ENCODE measurements around the gene CDADC1.
"Not testable (repeated sequence)": the region's sequence is repeated elsewhere in the genome, so short reads cannot be mapped to it uniquely, and the experiment has no call there.

Gene CDADC1

DNA sequence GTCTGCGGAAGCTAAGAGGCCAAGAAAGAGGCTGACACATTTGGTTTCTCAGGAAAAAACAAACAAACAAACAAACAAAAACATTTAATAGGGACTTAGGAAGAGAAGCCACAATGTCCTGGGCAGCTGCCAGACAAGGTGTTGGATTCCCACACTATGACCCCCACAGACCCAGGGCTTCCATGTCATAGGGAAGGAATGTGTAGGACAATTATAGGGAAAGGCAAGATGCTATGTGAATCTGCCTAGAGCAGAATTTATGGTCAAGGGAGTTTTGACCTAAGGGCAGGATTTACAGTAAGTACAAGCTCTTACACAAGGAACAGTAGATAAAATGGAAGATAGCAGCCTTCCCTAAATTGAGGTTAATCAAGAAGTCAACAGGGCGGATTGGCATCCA lies 9.1 kb upstream of the CDADC1 start:
- no peak for DNase-seq (ENCODE audit: low read depth)

DNA sequence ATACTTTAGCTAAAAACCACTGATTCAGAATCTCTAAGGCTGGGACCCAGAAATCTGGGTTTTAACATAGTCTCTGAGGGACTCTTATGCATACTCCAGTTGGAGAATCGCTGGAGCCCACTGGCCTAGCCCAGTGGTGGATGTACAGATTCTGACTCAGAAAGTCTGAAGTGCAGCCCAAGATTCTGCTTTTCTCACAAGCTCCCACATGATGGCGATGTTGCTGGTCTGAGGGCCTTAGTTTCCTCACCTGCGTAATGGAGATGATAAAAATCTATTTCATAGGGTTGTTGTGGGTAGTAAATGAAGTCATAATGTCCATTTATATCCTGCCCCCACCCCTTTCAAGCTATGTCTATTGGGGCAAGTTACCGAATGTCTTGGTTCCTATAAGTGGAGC lies 7.7 kb upstream of the CDADC1 start:
- DNase-seq (ENCODE audit: low read depth): no peak

GRCh38 chr13:49241296-49241695 lies 6.4 kb upstream of the CDADC1 start:
- DNase-seq (ENCODE audit: low read depth): no peak

DNA sequence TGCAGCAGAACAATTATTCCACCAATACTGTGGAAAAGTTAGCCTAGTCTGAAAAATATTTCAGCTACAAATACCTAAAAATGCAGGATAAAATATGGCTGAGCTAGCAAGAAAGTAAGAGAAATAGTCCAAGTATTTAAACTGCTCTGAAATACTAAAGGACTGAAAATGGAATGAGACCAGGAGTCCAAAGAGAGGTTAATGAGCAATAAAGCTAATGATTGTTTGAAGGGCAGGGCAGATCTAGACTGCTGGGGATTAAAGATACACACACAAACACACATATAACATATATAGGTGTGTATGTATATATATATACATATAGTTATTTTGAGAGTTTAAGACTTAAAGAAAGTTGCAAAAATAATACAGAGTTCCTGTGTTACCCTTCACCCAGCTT lies 2.6 kb upstream of the CDADC1 start:
- DNase-seq (ENCODE audit: low read depth): no peak

- DNase-seq (ENCODE audit: low read depth): no peak
Observed at GRCh38 chr13:49246850-49247642, 679 bp upstream of the CDADC1 start.

GRCh38 chr13:49248622-49249002 lies 887 bp downstream of the CDADC1 start:
- no peak for DNase-seq (ENCODE audit: low read depth)

DNA sequence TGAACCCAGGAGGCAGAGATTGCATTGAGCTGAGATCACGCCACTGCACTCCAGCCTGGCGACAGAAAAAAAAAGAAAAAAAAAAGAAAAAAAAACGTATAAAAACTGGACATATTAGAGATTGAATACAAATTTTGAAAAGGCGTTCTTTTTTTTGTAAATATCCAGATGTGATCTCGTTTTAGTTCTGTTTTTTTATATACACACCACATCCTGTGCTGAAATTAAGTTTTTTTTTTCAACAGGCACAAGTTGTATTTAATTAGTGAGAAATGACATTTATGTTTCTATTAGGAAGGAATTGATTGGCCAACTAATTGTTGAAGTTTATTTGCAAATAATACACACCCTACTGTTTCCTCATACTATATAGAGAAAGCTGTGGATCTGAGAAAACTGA lies 3.6 kb downstream of the CDADC1 start:
- DNase-seq (ENCODE audit: low read depth): no peak

DNA sequence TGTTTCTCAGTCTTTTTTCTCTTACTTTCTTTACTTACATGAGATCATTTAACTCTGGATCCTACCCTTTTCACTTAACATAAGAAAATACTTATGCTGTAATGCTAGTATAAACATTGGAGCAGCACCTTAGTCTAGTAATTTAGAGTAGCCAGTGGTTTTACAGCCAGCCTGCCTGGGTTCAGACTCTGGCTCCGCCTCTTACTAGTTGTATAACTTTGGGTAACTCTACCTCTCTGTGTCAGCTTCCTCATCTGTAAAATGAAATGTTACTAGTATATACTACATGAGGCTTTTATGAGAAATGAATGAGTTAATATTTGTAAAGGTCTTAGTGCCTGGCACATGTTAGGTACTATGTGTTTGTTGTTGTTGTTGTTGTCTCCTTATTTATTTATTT lies 5.6 kb downstream of the CDADC1 start:
- no peak for DNase-seq (ENCODE audit: low read depth)

DNA sequence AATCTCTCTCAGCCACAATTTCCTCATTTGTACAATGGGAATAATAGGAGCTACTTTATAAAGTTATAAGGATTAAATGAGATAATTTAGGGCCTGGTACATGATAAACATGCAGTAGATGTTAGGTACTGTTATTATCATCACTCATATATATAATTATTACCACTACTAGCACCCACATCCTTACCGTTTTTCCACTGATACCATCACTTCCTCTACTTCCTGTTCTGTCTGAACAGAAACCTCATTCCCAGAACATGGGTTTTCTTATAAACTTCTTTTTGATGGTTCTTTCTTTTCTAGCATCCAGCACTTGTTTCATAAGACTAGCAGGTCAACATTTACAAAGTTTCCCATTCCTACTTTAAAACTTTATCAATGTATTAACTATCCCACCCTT lies 6.3 kb downstream of the CDADC1 start:
- DNase-seq (ENCODE audit: low read depth): no peak

GRCh38 chr13:49256841-49257240 lies 9.1 kb downstream of the CDADC1 start:
- no peak for DNase-seq (ENCODE audit: low read depth)

DNA sequence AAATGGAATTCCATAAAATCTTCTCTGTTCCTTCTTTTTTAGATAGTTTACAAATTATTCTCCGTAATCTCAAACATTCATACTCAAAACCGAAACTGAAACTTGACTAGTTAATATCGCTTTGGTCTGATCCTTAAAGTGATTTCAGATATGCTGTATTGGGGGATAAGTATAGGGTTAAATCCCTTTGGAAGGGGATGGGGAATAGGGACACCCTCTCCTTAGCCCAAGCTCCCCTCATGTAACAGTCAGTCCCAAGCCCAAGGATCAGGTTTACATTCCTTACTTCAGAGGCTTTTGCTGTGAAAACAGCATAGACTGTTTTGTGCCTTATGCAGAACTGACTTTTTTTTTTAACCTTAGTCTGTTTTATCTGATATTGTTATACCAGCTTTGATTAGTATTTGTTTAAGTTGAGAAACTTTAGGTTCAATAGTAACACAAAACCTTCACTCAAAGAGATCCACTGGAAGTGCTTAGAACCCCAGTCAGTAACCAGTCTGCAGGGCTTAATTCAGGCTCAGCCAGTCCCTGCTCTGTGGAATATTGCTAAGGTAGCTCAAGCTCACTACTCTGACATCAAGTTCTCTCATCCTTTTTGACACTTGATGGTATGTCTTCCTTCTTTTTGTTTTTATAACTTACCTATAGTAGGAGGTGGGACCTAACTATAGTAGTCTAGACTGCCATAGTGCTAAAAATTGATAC lies 10.5 kb downstream of the CDADC1 start:
- DNase-seq (ENCODE audit: low read depth): no peak

GRCh38 chr13:49259586-49259985 lies 11.9 kb downstream of the CDADC1 start:
- DNase-seq (ENCODE audit: low read depth): no peak

GRCh38 chr13:49262634-49263033 lies 14.9 kb downstream of the CDADC1 start:
- DNase-seq (ENCODE audit: low read depth): no peak

DNA sequence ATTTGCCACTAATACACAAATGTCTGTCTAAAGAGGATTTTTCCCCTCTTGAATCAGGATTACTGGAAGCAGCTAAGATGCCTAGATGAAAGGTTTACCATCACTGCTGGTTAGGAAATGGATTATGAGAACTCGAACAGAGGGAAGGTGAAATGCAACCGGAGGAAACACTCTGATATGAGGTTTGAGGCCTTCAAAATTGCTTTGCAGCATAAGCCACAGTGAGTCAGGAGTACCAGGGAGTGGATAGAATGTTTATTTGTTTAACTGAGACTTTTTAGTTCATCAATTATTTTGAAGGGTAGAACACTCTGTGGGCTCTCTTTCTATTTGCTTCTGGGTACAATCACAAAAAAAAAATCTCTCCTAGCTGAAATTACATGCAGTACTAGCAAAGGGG lies 18.1 kb downstream of the CDADC1 start:
- DNase-seq (ENCODE audit: low read depth): no peak

DNA sequence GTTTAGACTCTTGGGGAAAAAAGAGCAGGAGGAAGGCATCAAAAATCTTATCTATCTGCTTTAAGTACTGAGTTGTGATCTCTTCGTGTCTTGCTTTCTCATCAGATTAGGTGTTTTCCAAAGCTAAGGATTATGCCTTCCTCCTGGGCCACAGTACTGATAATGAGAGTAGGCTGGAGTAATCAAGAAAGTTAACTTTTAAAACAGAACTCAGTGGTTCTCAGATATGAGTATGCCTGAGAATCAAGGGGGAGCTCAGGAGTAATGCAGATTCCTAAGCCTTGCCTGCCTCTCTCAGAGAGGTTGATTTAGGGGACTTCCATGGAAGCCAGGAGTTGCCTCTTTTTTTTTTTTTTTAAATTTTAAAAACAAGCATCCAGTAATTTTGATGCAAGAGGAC lies 23.5 kb downstream of the CDADC1 start:
- DNase-seq (ENCODE audit: low read depth): no peak

DNA sequence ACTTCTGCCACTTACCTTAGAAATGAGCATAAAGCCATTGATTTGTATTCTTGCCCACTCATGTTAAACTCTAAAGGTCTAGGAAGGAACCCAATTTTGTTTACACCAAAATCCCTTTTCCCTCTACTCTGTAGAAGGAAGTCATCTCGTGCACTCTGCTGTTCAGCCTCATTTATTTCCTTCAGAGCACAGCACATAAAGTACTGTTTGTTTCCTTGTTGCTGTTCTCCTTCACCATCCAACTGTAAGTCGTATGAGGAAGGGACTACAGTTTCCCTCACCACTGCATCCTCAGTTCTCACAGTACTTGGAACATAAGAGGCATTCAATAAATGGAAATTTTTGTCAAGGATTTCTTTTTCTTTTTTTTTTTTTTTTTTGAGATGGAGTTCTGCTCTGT lies 24.6 kb downstream of the CDADC1 start:
- DNase-seq (ENCODE audit: low read depth): no peak

GRCh38 chr13:49278211-49278610 lies 30.5 kb downstream of the CDADC1 start:
- no peak for DNase-seq (ENCODE audit: low read depth)

DNA sequence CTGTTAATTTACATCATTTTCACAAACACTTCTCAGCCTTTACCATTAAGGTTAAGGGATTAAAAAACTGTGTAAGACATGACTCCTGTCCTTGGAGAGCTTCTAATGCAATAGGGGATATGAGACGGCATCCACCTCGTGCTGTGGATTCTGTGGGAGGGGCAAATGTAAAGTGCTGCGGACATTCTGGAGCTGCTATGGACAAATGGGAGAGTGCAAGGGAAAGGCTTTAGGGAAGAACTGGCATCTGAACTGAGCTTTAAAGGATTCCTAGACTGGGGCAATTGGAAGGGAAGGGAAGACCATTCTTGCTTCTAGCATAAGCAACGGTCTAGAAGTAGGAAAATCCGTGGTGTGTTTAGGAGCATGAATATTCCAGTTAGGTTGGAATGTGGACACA lies 31.4 kb downstream of the CDADC1 start:
- DNase-seq (ENCODE audit: low read depth): no peak

- DNase-seq (ENCODE audit: low read depth): no peak
Observed at GRCh38 chr13:49279885-49280284, 32.2 kb downstream of the CDADC1 start.

GRCh38 chr13:49287995-49288394 lies 40.3 kb downstream of the CDADC1 start:
- DNase-seq (ENCODE audit: low read depth): no peak

DNA sequence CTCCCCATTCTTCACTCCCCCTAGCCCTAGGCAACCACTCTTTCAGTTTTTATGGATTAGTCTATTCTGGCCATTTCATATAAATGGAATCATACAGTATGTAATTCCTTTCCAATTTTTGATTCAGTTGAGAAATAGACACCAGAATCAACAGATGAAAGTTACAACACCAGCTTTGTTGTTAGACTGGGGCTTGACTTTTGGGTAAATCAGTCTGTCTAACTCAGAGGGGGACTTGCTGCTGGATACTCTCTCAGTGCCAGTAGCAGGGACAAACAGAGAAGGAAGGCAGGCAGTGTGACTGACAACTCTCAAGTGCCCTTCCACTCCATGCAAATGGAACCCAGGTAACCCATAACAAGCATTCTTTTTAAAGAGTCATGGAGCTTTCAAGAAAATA lies 40.7 kb downstream of the CDADC1 start:
- no peak for DNase-seq (ENCODE audit: low read depth)

DNA sequence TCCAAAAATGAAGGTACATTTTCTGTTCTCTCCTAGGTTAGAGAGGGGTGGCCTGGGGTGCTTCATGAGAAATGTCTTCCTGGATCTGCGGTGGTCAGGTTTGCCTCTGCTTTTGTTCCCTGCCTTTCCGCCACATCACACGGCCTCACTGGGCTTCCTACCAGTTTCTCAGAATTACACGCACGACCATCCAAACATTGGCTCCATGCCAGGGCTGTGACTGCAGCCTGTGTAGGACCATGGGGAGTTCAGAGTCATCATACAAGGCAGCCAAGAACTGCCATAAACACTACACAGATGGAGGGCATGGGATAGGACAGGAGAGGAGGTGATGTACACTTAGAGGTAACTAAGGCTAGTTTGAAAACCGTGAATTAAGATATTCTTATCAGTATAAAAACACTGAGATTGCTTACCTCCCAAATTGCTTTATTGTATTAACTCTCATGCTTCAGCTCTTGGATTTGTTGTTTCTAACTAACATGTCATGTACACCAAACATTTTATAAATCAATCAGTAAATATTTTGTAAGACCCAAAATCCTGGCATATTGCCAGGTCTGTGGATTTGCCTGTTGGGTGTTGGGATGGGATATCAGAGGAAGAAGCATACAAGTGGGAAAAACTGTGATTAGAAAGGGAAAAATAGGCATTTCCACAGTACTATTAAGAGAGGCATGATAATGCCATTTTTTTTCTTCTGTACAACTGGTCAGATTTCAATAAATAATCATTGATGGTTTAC lies 45.2 kb downstream of the CDADC1 start:
- DNase-seq (ENCODE audit: low read depth): no peak

DNA sequence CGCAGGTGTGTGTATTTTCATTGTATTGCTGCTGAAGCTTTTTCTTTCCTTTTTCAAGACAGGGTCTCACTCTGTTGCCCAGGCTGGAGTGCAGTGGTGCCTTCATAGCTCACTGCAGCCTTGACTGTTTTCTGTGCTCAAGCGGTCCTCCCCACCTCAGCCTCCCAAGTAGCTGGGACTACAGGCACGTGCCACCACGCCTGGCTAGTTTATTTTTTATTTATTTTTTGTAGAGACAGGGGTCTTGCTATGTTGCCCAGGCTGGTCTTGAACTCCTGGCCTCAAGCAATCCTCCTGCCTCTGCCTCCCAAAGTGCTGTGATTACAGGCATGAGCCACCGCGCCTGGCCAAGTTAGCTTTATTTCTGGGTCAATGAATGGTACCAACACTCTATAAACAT lies 47.0 kb downstream of the CDADC1 start:
- DNase-seq (ENCODE audit: low read depth): not testable (repeated sequence)

All from stimulated activated CD8-positive, alpha-beta memory T cell treated with anti-CD3 and anti-CD28 coated beads, Interleukin-7, amount 100 ng/mL, for 24 hours (primary cell).